DMS 273 treated with DMSO at 0.1 percent for 48 hours (cell line): ENCODE data around the gene SFMBT1.

Experiments
- DNase-seq: peaks from one replicate; lab custom pipeline; 2025; lab: John Stamatoyannopoulos, UW

SFMBT1 gene

GRCh38 chr3:52998771-52999513 is 46.9 kb downstream of the SFMBT1 start:
- DNase-seq = no peak

- no peak for DNase-seq
Observed at GRCh38 chr3:52990637-52991036, 55.2 kb downstream of the SFMBT1 start.

GRCh38 chr3:52986938-52987337 is 58.9 kb downstream of the SFMBT1 start:
- DNase-seq = no peak

- no peak for DNase-seq
Observed at GRCh38 chr3:52986049-52986448, 59.8 kb downstream of the SFMBT1 start.

- no peak for DNase-seq
Observed at GRCh38 chr3:52983828-52984227, 62.0 kb downstream of the SFMBT1 start.

GRCh38 chr3:52983336-52983807 is 62.5 kb downstream of the SFMBT1 start:
- DNase-seq = no peak

- DNase-seq = no peak
Observed at GRCh38 chr3:52982839-52983238, 63.0 kb downstream of the SFMBT1 start.

- no peak for DNase-seq
Observed at GRCh38 chr3:52979190-52979983, 66.5 kb downstream of the SFMBT1 start.

- peak; percentile 3 for DNase-seq
Observed at GRCh38 chr3:52978109-52978754, 67.6 kb downstream of the SFMBT1 start.

GRCh38 chr3:52973806-52974205 is 72.1 kb downstream of the SFMBT1 start:
- DNase-seq = no peak

- no peak for DNase-seq
Observed at GRCh38 chr3:52971895-52972294, 74.0 kb downstream of the SFMBT1 start.

- DNase-seq = no peak
Observed at GRCh38 chr3:52967398-52967797, 78.5 kb downstream of the SFMBT1 start.

GRCh38 chr3:52962160-52962559 is 83.7 kb downstream of the SFMBT1 start:
- no peak for DNase-seq

GRCh38 chr3:52959773-52960172 is 86.1 kb downstream of the SFMBT1 start:
- DNase-seq = no peak

- DNase-seq = no peak
Observed at GRCh38 chr3:52939600-52939999, 106.3 kb downstream of the SFMBT1 start.

- DNase-seq = peak; percentile 9
Observed at GRCh38 chr3:52934630-52935530, 111.0 kb downstream of the SFMBT1 start.

- no peak for DNase-seq
Observed at GRCh38 chr3:52931889-52932288, 114.0 kb downstream of the SFMBT1 start.

GRCh38 chr3:52931328-52931727 is 114.5 kb downstream of the SFMBT1 start:
- no peak for DNase-seq

GRCh38 chr3:52930748-52931147 is 115.1 kb downstream of the SFMBT1 start:
- DNase-seq = no peak

GRCh38 chr3:52926554-52926953 is 119.3 kb downstream of the SFMBT1 start:
- DNase-seq = no peak

GRCh38 chr3:52925405-52926313 is 120.2 kb downstream of the SFMBT1 start:
- no peak for DNase-seq
